ENCODE measurements around the gene SPATA12.
A peak's percentile ranks its signal among the peaks of the same experiment; 100 is the strongest.

The SPATA12 gene

GRCh38 chr3:57053122-57053521, 7.3 kb upstream of the SPATA12 start:
- no peak for DNase-seq (ENCODE audit: low spot score)

GRCh38 chr3:57057351-57057750, 3.1 kb upstream of the SPATA12 start:
- DNase-seq (ENCODE audit: low spot score): no peak

- DNase-seq (ENCODE audit: low spot score): no peak
Measured at GRCh38 chr3:57059411-57059810, 1.1 kb upstream of the SPATA12 start.

- DNase-seq (ENCODE audit: low spot score): no peak
Measured at GRCh38 chr3:57061556-57061955, 1.1 kb downstream of the SPATA12 start.

- peak; percentile 64 for DNase-seq (ENCODE audit: low spot score)
Measured at GRCh38 chr3:57062101-57062631, 1.7 kb downstream of the SPATA12 start.

- DNase-seq (ENCODE audit: low spot score): no peak
Measured at GRCh38 chr3:57063032-57063431, 2.6 kb downstream of the SPATA12 start.

- no peak for DNase-seq (ENCODE audit: low spot score)
Measured at GRCh38 chr3:57064001-57064400, 3.5 kb downstream of the SPATA12 start.

- no peak for DNase-seq (ENCODE audit: low spot score)
Measured at GRCh38 chr3:57064572-57064971, 4.1 kb downstream of the SPATA12 start.

- DNase-seq (ENCODE audit: low spot score): no peak
Measured at GRCh38 chr3:57065588-57065987, 5.1 kb downstream of the SPATA12 start.

- no peak for DNase-seq (ENCODE audit: low spot score)
Measured at GRCh38 chr3:57066471-57066870, 6.0 kb downstream of the SPATA12 start.

GRCh38 chr3:57068437-57069089, 8.1 kb downstream of the SPATA12 start:
- no peak for DNase-seq (ENCODE audit: low spot score)

GRCh38 chr3:57069503-57069902, 9.0 kb downstream of the SPATA12 start:
- DNase-seq (ENCODE audit: low spot score): no peak

GRCh38 chr3:57073628-57074027, 13.2 kb downstream of the SPATA12 start:
- no peak for DNase-seq (ENCODE audit: low spot score)

- DNase-seq (ENCODE audit: low spot score): no peak
Measured at GRCh38 chr3:57074135-57074534, 13.7 kb downstream of the SPATA12 start.

- DNase-seq (ENCODE audit: low spot score): no peak
Measured at GRCh38 chr3:57076422-57076951, 16.0 kb downstream of the SPATA12 start.

GRCh38 chr3:57077630-57078343, 17.3 kb downstream of the SPATA12 start:
- DNase-seq (ENCODE audit: low spot score): no peak

- peak; percentile 65 for DNase-seq (ENCODE audit: low spot score)
Measured at GRCh38 chr3:57078344-57078634, 17.8 kb downstream of the SPATA12 start.

GRCh38 chr3:57078635-57079473, 18.4 kb downstream of the SPATA12 start:
- DNase-seq (ENCODE audit: low spot score): no peak

GRCh38 chr3:57079474-57079831, 19.0 kb downstream of the SPATA12 start:
- DNase-seq (ENCODE audit: low spot score): no peak

- no peak for DNase-seq (ENCODE audit: low spot score)
Measured at GRCh38 chr3:57080171-57080570, 19.7 kb downstream of the SPATA12 start.

- DNase-seq (ENCODE audit: low spot score): no peak
Measured at GRCh38 chr3:57081173-57081572, 20.7 kb downstream of the SPATA12 start.

GRCh38 chr3:57082481-57082880, 22.0 kb downstream of the SPATA12 start:
- no peak for DNase-seq (ENCODE audit: low spot score)
